ENCODE data around the gene NOX5. TPM values are rescaled to one million over a fixed set of nuclear protein-coding genes. Genes with fewer than 3 reads are reported as not detected.

NOX5 gene
- total RNA-seq, 2 experiments from 2014 or later, result not detected

DNA sequence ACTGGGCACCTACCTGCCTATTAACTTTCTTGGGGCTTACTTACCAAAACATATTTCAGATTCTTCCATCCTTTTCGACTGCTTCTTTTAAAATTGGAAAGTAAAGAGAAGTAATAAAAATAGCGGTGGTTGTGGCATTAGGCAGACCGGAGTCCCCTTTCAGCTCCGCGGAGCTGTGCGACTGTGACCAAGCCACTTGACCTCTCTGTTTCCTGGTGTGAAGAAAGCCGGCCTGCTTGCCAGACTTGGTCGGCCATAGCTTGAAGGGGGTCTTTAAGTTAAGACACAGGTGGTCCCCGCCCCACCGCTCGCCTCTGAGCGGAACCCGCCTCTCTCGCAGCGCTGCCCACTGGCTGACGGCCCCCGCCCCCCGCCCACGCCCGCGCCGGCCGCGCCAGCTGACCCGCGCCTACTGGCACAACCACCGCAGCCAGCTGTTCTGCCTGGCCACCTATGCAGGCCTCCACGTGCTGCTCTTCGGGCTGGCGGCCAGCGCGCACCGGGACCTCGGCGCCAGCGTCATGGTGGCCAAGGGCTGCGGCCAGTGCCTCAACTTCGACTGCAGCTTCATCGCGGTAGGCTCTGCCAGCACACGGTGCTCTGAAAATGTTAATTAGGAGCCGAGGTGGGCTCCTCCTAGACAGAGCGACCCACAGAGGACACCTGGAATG, 18.3 kb downstream of the NOX5 start:
- no peaks in the 10 kb centered on the region for H3K79me2 ChIP-seq (ENCODE audit: insufficient read depth, low read depth, low read length)
- no peaks in the 10 kb centered on the region for H3K9me2 ChIP-seq (ENCODE audit: insufficient read depth, low read length)
- H2AFZ ChIP-seq (ENCODE audit: low read length), result no peak overlapping the region
- intact Hi-C loops (cut with micrococcal nuclease; ENCODE audit: unreplicated experiment), result no loop called here
- no peak overlapping the region for H3K27ac ChIP-seq (ENCODE audit: low read depth, low read length, poor library complexity, severe bottlenecking)
- DNase-seq (ENCODE audit: low spot score), result no peak
- CTCF ChIA-PET (ENCODE audit: unreplicated experiment), result no interaction called here
- no peak overlapping the region for H3K4me3 ChIP-seq (ENCODE audit: low read depth, low read length, poor library complexity, severe bottlenecking)
- TF ChIP-seq EZH2phosphoT487 (IDR thresholded peaks at IDR 0.05; ENCODE audit: borderline replicate concordance, low read depth, low read length), result no peak
- TF ChIP-seq, protein P1, sequence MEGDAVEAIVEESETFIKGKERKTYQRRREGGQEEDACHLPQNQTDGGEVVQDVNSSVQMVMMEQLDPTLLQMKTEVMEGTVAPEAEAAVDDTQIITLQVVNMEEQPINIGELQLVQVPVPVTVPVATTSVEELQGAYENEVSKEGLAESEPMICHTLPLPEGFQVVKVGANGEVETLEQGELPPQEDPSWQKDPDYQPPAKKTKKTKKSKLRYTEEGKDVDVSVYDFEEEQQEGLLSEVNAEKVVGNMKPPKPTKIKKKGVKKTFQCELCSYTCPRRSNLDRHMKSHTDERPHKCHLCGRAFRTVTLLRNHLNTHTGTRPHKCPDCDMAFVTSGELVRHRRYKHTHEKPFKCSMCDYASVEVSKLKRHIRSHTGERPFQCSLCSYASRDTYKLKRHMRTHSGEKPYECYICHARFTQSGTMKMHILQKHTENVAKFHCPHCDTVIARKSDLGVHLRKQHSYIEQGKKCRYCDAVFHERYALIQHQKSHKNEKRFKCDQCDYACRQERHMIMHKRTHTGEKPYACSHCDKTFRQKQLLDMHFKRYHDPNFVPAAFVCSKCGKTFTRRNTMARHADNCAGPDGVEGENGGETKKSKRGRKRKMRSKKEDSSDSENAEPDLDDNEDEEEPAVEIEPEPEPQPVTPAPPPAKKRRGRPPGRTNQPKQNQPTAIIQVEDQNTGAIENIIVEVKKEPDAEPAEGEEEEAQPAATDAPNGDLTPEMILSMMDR (conservative IDR thresholded peaks at IDR 0.05; ENCODE audit: low read length), result no peak
- no TSS peak for BruUV-seq (replicated peaks)
- no peaks in the 10 kb centered on the region for H3K4me1 ChIP-seq (ENCODE audit: insufficient read depth, low read length, poor library complexity, severe bottlenecking)
- no peaks in the 10 kb centered on the region for H4K20me1 ChIP-seq (ENCODE audit: insufficient read depth, low read length)
- no peaks in the 10 kb centered on the region for H3K9me3 ChIP-seq (ENCODE audit: low read length)
- POLR2A ChIA-PET, result no interaction called here
- H3K4me2 ChIP-seq (ENCODE audit: low read length), result no peak overlapping the region
- H3K36me3 ChIP-seq (ENCODE audit: insufficient read depth, low read length), result no peaks in the 10 kb centered on the region

DNA sequence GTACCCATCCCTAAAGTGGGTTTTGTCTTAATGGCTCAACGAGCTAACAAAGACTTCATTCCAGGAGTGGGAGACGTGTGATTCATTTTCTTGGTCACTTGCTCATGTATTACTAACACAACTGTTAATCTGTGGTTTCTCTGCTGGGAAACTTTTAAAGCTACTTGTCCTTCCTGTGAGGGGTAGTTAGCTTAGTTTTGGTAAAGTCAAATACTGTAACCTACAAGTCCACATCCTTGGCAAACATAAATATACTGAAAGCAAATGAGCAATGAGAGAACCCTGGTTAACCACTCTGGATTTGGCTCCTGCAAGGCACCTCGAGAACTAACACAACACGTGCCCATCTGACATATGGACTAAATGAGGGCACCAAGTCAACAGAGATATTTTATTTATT, 19.9 kb downstream of the NOX5 start:
- no peak overlapping the region for H2AFZ ChIP-seq (ENCODE audit: low read length)
- H3K9me3 ChIP-seq (ENCODE audit: low read length), result no peaks in the 10 kb centered on the region
- BruUV-seq (replicated peaks), result no TSS peak
- no peak for DNase-seq (ENCODE audit: low spot score)
- H3K4me3 ChIP-seq (ENCODE audit: low read depth, low read length, poor library complexity, severe bottlenecking), result no peak overlapping the region
- no peaks in the 10 kb centered on the region for H4K20me1 ChIP-seq (ENCODE audit: insufficient read depth, low read length)
- TF ChIP-seq, protein P1 (conservative IDR thresholded peaks at IDR 0.05; ENCODE audit: low read length), result no peak
- TF ChIP-seq EZH2phosphoT487 (IDR thresholded peaks at IDR 0.05; ENCODE audit: borderline replicate concordance, low read depth, low read length), result no peak
- H3K79me2 ChIP-seq (ENCODE audit: insufficient read depth, low read depth, low read length), result no peaks in the 10 kb centered on the region
- H3K4me1 ChIP-seq (ENCODE audit: insufficient read depth, low read length, poor library complexity, severe bottlenecking), result no peaks in the 10 kb centered on the region
- intact Hi-C loops (cut with micrococcal nuclease; ENCODE audit: unreplicated experiment), result no loop called here
- H3K27ac ChIP-seq (ENCODE audit: low read depth, low read length, poor library complexity, severe bottlenecking), result no peak overlapping the region
- ChIA-PET POLR2A (interaction anchor here (0.6 to 1.0 kb wide), 3 partner anchors 11 to 35 kb away, joined by 3 read pairs; no protein-coding TSS in a partner anchor), CTCF (ENCODE audit: unreplicated experiment) (no interaction called here)
- H3K36me3 ChIP-seq (ENCODE audit: insufficient read depth, low read length), result no peaks in the 10 kb centered on the region
- no peaks in the 10 kb centered on the region for H3K9me2 ChIP-seq (ENCODE audit: insufficient read depth, low read length)
- no peak overlapping the region for H3K4me2 ChIP-seq (ENCODE audit: low read length)

DNA sequence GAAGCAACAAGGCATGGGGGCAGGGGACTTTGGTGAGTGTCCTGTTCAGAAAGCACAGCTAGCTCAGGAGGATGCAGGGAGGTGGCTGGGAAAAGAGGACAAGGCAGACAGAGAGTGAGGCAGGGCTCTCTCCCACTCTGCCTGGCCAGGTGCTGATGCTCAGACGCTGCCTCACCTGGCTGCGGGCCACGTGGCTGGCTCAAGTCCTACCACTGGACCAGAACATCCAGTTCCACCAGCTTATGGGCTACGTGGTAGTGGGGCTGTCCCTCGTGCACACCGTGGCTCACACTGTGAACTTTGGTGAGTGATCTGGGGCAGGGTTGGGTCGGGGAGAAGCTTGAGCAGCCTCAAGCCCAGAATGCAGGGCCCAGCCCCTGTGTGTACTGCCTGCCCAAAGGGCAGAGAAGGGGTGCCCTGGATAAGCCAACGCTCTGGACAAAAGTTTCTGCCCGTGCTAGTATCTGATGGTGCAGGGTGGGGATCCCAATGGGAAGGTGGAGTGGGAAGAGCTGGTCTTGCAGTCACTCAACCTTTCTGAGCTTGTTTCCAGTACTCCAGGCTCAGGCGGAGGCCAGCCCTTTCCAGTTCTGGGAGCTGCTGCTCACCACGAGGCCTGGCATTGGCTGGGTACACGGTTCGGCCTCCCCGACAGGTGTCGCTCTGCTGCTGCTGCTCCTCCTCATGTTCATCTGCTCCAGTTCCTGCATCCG, 20.9 kb downstream of the NOX5 start:
- Histone ChIP-seq H3K79me2 (ENCODE audit: insufficient read depth, low read depth, low read length) (no peaks in the 10 kb centered on the region), H3K27ac (ENCODE audit: low read depth, low read length, poor library complexity, severe bottlenecking) (no peak overlapping the region), H3K9me3 (ENCODE audit: low read length) (no peaks in the 10 kb centered on the region), H4K20me1 (ENCODE audit: insufficient read depth, low read length) (no peaks in the 10 kb centered on the region), H3K4me2 (ENCODE audit: low read length) (no peak overlapping the region), H3K36me3 (ENCODE audit: insufficient read depth, low read length) (no peaks in the 10 kb centered on the region), H2AFZ (ENCODE audit: low read length) (no peak overlapping the region), H3K4me1 (ENCODE audit: insufficient read depth, low read length, poor library complexity, severe bottlenecking) (no peaks in the 10 kb centered on the region), H3K9me2 (ENCODE audit: insufficient read depth, low read length) (no peaks in the 10 kb centered on the region), H3K4me3 (ENCODE audit: low read depth, low read length, poor library complexity, severe bottlenecking) (no peak overlapping the region)
- ChIA-PET CTCF (ENCODE audit: unreplicated experiment) (no interaction called here), POLR2A (no interaction called here)
- TF ChIP-seq, protein P1 (conservative IDR thresholded peaks at IDR 0.05; ENCODE audit: low read length), result no peak
- no peak for TF ChIP-seq EZH2phosphoT487 (IDR thresholded peaks at IDR 0.05; ENCODE audit: borderline replicate concordance, low read depth, low read length)
- intact Hi-C loops (cut with micrococcal nuclease; ENCODE audit: unreplicated experiment), result no loop called here
- no TSS peak for BruUV-seq (replicated peaks)
- no peak for DNase-seq (ENCODE audit: low spot score)

Measured in OCI-LY7 (cell line).